ENCODE measurements around the gene TMEM141.
"Not testable (repeated sequence)": the region's sequence is repeated elsewhere in the genome, so short reads cannot be mapped to it uniquely, and the experiment has no call there.

TMEM141 gene

DNA sequence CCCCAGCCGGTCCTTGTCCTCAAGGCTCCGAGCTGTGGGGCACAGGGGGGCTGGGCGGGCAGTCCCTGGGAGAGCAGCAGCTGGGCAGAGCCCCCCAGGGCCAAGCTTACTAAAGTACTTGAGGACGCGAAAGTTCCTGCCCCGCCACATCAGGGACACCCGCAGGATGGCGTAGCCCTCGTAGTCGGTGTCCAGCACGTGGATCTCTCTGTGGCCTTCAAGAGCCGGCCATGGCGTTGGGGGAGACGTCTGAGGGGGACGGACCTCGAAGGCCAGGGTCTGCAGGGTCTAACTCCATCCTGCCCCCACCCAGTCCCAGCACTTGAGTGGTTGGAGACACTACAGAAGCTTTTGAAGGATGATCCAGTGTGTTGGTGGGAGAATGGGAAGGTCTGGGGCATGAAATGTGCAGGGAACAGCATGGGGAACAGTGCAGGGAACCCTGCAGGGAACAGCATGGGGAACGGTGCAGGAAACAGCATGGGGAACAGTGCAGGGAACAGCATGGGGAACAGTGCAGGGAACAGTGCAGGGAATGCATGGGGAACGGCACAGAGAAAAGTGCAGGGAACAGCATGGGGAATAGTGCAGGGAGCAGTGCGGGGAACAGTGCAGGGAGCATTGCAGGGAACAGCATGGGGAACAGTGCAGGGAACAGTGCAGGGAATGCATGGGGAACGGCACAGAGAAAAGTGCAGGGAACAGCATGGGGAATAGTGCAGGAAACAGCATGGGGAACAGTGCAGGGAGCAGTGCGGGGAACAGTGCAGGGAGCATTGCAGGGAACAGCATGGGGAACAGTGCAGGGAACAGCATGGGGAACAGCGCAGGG is 35.6 kb upstream of the TMEM141 start:
- DNase-seq (ENCODE audit: low read depth), result not testable (repeated sequence)

DNA sequence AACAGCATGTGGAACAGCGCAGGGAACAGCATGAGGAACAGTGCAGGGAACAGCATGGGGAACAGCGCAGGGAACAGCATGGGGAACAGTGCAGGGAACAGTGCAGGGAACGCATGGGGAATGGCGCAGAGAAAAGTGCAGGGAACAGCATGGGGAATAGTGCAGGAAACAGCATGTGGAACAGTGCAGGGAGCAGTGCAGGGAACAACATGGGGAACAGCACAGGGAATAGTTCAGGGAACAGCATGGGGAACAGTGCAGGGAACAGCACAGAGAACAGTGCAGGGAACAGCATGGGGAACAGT is 35.1 kb upstream of the TMEM141 start:
- no peak for DNase-seq (ENCODE audit: low read depth)

DNA sequence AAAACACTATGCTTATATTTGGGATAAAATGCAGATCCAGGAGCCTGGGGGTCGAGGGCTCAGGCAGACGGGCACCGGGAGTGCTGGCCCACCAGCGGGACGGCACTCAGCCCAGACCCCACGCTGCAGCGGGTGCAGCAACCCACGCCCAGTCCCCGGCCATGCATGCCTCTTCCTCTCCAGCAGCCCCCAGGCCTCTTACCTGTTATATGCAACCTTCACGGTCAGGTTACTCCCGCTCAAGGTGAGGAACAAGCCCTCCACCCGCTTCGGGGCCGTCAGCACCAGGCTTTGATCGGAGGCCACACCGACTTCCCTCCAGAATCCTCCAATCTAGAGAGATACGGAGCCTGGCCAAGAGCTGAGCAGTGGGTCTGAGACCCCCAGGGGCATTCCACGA is 34.3 kb upstream of the TMEM141 start:
- no peak for DNase-seq (ENCODE audit: low read depth)

DNA sequence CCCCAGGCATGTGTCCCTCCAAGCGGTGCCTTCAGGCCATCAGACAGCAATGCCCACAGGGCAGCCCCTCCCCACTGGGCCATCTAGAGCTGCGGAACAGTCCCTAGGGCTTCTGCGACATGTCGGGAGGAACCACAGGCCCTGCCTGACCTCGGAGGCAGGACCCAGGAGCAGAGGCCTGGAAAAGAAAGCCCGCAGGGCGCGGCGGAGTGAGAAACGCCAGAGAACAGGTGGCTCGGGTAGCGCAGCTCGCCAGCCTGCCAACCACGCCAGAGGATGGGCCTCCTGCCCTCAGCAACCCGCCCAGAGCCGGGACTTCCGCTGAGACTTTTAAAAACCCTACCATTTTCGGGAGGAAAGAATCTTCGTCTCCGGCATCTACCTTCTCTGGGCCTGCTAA is 33.8 kb upstream of the TMEM141 start:
- DNase-seq (ENCODE audit: low read depth), result no peak

DNA sequence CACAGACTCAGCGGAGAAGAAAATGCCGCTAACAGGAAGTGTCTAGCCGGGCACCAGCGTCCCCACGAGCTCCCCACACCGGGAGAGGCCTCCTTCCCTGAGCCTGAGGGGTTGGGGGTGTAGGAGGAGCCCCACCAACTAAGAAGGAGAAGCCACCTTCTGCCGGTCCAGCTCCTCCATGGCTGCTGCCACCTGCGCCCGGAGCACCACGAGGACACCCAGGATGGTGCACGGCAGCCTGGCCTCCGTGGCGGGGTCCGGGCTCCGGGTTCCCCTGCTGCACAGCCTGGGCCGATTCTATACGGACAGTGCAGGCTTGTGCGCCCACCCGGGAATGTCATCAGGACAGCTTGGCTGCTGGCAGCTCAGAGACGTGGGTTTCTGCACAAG is 33.4 kb upstream of the TMEM141 start:
- DNase-seq (ENCODE audit: low read depth), result no peak

DNA sequence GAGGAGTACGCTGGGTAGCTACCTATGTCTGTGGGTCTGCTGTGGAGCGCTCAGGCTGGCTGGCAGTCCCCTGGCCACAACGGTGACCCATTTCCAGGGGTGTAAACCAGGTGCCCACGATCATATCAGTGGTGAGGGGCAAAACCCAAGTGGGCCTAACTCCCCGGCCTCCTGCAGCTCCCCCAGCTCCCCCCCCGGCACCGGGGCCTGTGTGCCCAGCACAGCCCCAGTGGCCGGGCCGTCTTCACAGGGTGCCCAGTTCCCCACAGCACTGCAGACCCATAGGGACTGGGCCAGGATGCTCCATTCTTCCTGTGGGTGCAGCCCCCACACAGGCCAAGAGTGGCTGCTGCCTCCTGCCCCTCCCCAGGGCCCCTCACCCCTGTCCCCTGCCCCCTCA is 32.1 kb upstream of the TMEM141 start:
- no peak for DNase-seq (ENCODE audit: low read depth)

DNA sequence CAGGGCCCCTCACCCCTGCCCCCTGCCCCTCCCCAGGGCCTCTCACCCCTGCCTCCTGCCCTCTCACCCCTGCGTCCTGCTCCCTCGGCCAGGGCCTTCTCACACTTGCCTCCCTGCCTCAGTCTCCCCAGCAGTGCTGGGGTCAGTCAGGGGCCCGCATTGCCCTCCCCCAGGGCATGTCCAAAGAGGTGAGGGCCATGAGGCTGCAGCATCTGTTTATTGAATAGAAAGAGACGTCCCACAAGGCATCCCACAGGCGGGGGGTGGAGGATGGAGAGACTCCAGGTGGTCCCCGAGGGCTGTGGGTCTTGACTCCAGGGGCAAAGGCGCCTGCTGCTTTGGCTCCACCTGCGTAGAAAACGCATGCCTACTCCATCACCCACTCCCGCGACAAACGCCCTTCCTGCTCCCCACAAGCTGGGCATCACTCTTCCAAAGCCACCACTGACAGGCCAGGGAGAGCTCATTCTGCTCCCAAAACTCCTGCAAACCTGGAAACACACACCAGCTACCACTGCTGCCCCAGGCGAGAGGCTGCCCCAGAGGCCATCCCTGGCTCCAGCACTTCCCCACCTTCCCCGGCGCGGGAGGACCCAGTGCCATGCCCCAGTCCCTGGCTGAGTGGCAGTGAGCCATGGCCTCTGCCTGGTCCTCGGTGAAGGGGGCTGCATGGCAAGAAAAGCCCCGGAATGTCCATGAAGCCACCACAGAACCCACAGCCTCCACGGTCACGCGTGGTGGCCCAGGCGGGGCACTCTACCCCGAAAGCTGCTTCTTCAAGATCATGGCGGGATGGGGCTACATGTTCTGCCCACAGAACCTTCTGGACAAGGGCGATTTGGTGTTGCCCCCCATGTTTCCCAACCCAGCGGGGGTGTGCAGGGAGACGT is 31.5 kb upstream of the TMEM141 start:
- DNase-seq (ENCODE audit: low read depth), result no peak

DNA sequence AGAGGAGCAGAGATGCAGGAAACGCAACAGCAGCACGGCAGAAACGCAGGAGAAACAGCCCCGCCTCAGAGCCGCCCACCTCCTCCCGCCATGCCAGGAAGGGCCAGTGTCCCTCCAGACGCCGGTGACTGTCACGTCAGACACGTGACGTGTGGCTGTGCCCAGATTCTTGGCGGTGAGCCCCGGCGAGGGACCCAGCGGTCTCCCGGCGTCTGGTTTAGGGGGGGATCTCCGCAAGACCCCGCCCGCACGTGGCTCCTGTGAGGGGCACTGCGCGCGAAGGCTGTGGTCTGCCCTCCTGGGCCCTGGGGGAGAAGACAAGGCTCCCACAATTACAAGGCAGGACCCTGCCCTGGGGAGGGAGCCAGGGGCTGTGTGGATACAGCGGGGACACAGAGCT is 30.7 kb upstream of the TMEM141 start:
- no peak for DNase-seq (ENCODE audit: low read depth)

DNA sequence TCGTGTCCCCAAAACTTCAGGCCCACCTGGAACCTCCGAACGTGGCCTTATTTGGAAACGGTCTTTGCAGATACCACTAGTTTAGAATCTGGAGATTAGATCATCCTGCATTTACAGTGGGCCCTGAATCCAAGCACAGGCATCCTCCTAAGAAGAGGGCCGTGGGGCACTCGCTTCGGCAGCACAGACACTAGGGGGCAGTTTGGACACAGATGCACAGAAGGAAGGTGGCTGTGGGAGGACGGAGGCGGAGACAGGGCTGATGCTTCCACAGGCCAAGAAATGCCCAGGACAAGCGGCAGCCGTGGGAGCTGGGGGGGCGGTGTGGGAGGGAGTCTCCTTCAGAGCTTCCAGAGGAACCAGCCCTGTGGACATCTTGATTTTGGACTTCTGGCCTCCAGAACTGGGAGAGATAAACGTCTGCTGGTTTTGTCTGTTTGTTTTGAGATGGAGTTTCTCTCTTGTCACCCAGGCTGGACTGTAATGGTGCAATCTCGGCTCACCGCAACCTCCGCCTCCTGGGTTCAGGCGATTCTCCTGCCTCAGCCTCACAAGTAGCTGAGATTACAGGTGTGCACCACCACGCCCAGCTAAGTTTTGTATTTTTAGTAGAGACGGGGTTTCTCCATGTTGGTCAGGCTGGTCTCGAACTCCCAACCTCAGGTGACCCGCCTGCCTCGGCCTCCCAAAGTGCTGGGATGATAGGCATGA is 30.2 kb upstream of the TMEM141 start:
- DNase-seq (ENCODE audit: low read depth), result peak; percentile 20

DNA sequence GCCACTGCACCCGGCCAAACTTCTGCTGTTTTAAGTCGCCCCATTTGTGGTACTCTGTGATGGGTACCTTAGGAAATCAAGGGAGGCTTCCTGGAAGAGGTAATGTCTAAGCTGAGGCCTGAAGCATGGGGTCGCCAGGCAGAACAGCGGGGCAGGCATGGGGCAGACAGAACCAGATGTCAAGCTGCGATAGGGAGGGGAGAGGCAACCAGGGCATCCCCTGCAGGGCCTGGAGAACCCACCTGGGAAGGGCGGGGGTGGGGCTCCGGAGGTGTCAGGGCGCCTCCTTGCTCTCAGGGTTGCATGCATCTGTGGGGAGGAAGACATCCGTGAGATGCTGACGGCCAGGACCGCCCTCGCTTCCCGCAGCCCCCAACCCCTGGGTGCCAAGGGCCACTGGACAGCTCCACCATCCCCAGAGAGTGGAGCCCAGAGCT is 29.6 kb upstream of the TMEM141 start:
- no peak for DNase-seq (ENCODE audit: low read depth)

DNA sequence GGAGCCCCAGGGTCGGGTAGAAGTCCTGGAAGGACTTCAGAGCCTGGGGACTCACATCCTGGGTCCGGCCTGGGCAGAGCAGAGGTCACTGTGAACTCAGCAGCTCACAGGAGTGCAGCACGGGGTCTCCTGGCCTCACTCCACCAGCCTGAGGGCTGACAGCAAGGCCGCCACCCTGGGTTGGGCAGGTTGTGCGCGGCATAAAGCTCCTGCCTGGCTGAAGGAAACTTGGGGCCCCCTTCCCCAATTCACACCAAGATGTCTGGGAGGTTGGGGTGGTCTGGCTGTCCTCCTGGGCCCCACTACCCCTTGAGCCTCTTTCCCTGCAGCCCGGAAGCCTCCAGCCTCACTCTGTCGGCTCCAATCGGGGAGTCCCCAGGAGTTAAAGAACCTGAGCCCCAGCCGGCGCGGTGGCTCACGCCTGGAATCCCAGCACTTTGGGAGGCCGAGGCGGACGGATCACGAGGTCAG is 28.9 kb upstream of the TMEM141 start:
- no peak for DNase-seq (ENCODE audit: low read depth)

DNA sequence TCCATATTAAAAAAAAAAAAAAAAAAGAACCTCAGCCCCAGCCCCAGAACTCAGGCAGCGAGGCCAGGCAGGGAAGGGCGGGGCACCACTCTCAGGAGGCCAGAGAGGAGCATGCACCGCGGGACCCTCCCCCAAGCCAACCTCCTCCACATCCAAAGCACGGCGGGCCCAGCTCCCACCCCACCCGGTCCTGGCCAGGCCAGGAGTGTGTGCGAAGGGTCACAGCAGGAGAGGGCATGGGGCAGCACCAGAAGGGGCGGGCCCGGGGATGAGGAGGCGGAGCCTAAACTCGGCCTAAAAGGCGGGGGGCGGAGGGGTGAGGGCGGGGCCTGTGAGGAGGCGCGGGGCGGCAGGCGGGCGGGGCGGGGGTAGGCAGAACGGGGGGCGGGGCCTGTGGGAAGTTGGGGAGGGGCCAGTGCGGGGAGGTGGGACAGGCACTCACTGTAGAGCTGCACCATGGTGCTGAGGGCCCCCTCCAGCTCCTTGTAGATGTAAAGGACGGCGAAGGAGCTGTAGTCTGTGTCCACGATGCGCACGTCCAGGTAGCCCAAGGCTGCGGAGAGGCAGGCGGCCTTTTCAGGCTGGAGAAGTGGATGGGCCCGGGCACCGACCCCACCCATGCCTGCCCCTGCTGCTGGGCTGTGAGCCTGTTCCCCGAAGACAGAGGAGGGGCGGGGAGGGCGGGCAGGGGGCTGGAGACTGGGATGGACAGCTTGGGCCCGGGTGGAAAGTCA is 28.1 kb upstream of the TMEM141 start:
- peak; percentile 44 for DNase-seq (ENCODE audit: low read depth)

DNA sequence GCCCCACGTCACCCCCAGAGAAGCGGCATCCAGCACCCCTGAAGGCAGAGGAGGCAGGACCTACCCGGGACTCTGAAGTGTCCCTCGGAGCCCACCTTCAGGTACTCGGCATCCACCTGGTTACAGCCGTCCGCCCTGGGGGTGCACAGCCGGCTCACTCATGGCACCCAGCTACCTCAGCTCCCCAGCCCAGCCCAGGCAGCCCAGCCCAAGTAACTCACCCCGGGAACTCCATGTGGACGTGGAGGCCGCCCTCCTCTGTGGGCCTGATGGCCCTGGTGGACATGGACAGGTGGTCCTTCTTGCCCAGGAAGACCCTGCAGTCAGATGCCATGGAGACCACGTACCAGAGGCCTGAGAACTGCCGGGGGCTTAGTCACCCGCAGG is 27.5 kb upstream of the TMEM141 start:
- no peak for DNase-seq (ENCODE audit: low read depth)

DNA sequence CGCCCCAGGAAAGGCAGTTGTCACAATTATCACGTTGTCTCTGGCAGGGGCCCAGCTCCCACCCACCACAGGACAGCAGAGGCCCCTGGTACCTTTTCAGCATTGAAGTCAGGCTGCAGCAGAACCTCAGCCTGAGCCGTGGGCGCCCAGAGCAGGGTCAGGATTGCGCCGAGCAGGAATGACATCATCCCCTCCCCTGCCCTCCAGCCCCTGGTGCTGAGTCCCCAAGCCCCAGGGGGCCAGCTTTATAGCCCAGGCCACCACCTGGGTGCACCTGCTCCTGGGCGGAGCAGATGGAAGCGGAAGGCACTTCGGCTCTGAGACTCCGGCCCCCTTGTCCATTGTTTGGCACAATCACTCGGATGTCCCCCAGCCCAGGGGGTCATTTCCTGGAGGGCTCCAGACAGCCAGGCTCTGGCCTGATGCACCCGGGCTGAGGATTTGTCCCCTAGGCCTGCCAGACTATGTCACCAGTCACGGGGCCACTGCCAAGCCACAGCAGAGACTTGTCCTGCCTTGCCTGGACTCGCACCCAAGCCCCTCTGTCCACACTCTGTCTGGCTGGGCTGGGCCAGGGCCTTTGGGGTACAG is 26.7 kb upstream of the TMEM141 start, which contains the start of gene LCN15:
Gene LCN15 (minus strand): TSS at position 218 of the 591 bp plus-strand sequence. CDS start 30 bp downstream, at position 188.
- DNase-seq (ENCODE audit: low read depth), result no peak

DNA sequence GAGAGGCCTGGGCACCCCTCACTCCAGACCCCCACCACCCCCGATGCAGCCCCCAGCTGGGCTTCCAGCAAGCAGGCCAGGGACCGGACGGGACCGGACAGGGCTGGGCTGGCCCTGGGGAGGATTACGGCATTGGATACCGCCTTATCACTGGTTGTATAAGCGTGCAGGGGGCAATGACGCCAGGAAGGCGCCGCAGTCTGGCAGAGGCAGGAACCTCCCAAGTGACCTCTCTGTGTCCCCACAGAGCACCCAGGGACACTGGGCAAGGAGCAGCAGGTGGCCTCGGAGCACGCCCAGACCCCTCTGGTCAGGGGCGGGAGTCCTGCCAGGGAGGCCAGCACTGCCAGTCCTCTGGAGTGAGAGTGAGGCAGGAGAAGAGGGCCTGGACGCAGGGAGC is 26.1 kb upstream of the TMEM141 start:
- no peak for DNase-seq (ENCODE audit: low read depth)

DNA sequence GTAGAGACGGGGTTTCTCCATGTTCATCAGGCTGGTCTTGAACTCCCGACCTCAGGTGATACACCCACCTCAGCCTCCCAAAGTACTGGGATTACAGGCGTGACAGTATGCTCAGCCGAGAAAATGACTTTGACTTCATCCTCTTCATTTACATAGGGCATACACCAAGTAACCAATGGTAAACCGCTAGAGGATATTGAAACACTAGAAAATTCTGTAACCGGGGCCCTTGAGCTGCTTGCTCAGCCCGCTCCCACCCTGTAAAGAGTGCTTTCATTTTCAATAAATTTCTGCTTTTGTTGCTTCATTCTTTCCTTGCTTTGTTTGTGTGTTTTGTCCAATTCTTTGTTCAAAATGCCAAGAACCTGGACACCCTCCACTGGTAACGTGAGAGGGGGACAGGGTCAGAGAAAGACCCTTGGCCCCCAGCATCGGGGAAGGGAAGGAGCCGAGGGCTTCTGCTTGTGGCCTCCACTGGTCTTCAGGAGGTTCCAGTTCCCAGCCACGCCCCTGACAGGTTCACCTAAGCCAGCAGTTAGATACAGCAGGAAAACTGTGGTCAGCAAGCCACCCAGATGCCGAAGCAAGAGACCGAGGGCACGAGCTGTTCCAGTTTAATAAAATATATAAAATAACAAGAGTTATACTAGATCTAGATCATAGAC is 25.3 kb upstream of the TMEM141 start:
- DNase-seq (ENCODE audit: low read depth), result not testable (repeated sequence)

DNA sequence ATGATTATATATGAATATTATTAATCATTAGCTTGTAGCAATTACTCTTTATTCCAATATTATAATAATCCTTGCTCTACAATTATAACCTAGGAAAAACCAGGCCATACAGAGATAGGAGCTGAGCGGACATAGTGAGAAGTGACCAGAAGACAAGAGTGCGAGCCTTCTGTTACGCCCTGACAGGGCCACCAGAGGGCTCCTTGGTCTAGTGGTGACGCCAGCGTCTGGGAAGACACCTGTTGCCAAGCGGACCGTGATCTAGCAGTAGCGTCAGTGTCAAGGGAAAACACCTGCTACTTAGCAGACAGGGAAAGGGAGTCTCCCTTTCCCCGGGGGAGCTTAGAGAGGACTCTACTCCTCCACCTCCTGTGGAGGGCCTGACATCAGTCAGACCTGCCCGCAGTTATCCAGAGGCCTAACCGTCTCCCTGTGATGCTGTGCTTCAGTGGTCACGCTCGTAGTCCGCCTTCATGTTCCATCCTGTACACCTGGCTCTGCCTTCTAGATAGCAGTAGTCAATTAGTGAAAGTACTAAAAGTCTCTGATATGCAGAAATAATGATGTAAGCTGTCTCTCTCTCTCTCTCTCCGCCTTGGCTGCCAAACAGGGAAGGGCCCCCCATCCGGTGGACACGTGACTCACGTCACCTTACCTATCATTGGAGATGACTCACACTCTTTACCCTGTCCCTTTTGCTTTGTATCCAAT is 24.6 kb upstream of the TMEM141 start:
- DNase-seq (ENCODE audit: low read depth), result peak; percentile 14

DNA sequence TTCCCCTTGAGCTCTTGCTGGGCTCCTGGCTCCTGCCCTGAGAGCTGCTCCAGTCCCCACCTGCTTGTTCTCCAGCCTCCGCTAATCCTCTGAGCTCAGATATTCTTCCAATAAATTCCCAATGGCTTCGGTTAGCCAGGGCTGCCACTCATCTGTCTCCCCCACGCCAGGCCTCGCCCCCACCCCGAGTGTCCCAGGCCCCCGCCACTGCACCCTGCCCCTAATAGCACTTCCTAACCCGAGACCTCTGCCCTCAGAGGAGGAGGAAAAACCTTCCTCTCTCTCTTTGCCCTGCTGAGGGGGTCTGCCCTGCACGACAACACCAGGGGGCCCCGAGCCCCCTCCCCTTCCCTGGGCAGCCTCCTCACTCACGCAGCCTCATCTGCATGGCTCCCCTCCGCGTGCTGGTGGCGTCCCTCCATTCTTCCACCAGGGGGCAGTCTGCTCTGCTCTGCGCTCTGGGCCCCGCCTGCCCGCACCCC is 21.4 kb upstream of the TMEM141 start:
- DNase-seq (ENCODE audit: low read depth), result peak; percentile 24

DNA sequence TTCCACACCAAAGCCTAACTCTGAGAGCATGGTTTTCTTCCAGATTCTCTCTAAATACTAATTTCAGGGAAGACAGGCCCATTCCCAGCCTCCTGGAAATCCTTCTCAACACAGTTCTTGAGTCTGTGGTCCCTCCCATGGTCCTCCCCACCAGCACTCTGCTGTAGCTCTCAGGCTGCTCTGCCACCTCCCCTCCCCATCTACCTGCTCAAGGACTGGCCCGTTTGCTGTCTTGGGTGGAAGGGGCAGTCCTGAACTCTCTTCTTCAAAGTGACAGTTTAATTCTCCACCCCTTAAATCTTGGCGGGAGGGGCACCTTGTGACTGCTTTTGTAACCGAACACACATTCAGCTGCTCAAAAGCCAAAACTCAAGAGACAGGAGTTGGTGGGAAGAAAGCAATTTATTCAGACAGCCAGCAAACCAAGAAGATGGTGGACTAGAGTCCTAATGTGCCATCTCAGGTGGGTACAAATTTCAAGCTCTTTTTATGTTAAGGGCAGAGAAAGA is 19.2 kb upstream of the TMEM141 start:
- no peak for DNase-seq (ENCODE audit: low read depth)
